Esophagus muscularis mucosa (tissue), 4 donors: ENCODE results near the gene TRAF1. TPM values are rescaled to one million over a fixed set of nuclear protein-coding genes. Genes with fewer than 3 reads are reported as not detected.

Source experiments
- DNase-seq: peaks from one replicate; pipeline ENCODE4 v3.0.0-alpha.2; 2017; ENCODE audit errors: extremely low spot score
- H3K27ac ChIP-seq, 4 donors: fragments of 200-600 bp; sonication (generic); replicated peaks in 1 of 4; 1 replicate in 3 of 4; 2 replicates in 1 of 4; pipeline ENCODE4 v1.5.1; 2016 to 2019; ENCODE audit warnings: mild to moderate bottlenecking in 1 of 4
- H3K27me3 ChIP-seq, 4 donors: fragments of 200-600 bp; sonication (generic); one replicate each; pipeline versions ENCODE4 v1.5.1 to v1.6.0; 2016 to 2019
- H3K36me3 ChIP-seq, 4 donors: fragments of 200-600 bp; sonication (generic); one replicate each; pipeline ENCODE4 v1.5.1; 2016 to 2019
- H3K4me1 ChIP-seq, 4 donors: fragments of 200-600 bp; sonication (generic); one replicate each; pipeline ENCODE4 v1.5.1; 2016 to 2019
- H3K4me3 ChIP-seq, 4 donors: fragments of 200-600 bp; sonication (generic); 1 replicate in 2 of 4; 2 replicates in 2 of 4; pipeline ENCODE4 v1.5.1; 2016 to 2019; ENCODE audit warnings: mild to moderate bottlenecking in 4 of 4, moderate library complexity in 1 of 4
- H3K9me3 ChIP-seq, 4 donors: fragments of 200-600 bp; sonication (generic); 1 replicate in 3 of 4; 2 replicates in 1 of 4; pipeline ENCODE4 v1.5.1; 2016 to 2019
- EP300 ChIP-seq: sonication (generic); formaldehyde crosslinking; IDR thresholded peaks from one replicate; pipeline ENCODE4 v1.6.1; 2017; ENCODE audit warnings: antibody characterized with exemption
- POLR2A ChIP-seq: fragments of 450-650 bp; IDR thresholded peaks from one replicate; pipeline ENCODE4 v1.6.1; 2017; ENCODE audit warnings: antibody characterized with exemption, moderate library complexity, mild to moderate bottlenecking, low read depth
- POLR2AphosphoS5 ChIP-seq, 2 donors: sonication (generic); formaldehyde crosslinking; IDR thresholded peaks; one replicate each; pipeline ENCODE4 v1.6.1; 2017; ENCODE audit warnings: antibody characterized with exemption in 2 of 2
- WGBS: methylation state at CpG from one replicate; pipeline ENCODE4 v1.1.5; 2018; 5-methylcytosine and 5-hydroxymethylcytosine counted together
- intact Hi-C: fragments of 100-400 bp; cut with DNase I; formaldehyde crosslinking; loops from one replicate; pipeline ENCODE4 v1.15.1; 2023
- total RNA-seq, 4 donors: library from RNA; depleted of rRNA; stranded (reverse); fragments of >200 nt; gene quantifications; one replicate each; pipeline versions ENCODE4 v1.1.0 to v1.2.1, GENCODE V29; 2016
- TF ChIP-seq, protein P1 (sequence below), 3 experiments: fragments of 200-600 bp in 2 of 3; fragments of 450-650 bp in 1 of 3; sonication (generic) in 2 of 3; IDR thresholded peaks; one replicate each; pipeline ENCODE4 v1.5.1; 2017 to 2019; ENCODE audit warnings: antibody characterized with exemption in 3 of 3, mild to moderate bottlenecking in 2 of 3, moderate library complexity in 1 of 3

Gene TRAF1
- total RNA-seq, 4 donors from 2014 or later, result 4.0 to 7.4 (median 5.5) TPM

DNA sequence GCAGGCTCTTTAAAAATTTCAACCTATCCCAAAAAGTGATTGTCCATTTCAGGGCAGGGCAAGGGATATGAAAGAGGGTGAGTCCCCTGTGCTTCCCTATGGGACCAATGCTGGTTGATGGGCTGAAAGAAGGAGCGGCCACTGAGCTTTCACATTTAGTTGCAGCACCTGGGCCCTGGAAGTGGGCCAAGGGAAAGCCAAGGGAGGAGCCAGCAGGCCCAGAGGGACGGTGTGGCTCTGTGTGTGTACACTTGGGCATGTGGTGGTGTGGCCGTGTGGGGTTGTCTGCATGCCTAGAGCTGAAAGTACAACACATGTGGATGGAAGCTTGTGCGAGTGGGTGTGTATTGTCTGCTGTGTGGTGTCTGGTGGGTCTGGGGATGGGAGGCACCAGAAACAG is 69.9 kb downstream of the TRAF1 start:
- TF ChIP-seq EP300, result no peak
- TF ChIP-seq, protein P1, sequence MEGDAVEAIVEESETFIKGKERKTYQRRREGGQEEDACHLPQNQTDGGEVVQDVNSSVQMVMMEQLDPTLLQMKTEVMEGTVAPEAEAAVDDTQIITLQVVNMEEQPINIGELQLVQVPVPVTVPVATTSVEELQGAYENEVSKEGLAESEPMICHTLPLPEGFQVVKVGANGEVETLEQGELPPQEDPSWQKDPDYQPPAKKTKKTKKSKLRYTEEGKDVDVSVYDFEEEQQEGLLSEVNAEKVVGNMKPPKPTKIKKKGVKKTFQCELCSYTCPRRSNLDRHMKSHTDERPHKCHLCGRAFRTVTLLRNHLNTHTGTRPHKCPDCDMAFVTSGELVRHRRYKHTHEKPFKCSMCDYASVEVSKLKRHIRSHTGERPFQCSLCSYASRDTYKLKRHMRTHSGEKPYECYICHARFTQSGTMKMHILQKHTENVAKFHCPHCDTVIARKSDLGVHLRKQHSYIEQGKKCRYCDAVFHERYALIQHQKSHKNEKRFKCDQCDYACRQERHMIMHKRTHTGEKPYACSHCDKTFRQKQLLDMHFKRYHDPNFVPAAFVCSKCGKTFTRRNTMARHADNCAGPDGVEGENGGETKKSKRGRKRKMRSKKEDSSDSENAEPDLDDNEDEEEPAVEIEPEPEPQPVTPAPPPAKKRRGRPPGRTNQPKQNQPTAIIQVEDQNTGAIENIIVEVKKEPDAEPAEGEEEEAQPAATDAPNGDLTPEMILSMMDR (IDR thresholded peaks at IDR 0.05), result no peak
- no peak for TF ChIP-seq POLR2AphosphoS5 (IDR thresholded peaks at IDR 0.05)
- TF ChIP-seq POLR2A, result no peak
- Histone ChIP-seq H3K4me1 (no peaks in the 10 kb centered on the region), H3K36me3 (peaks cover 32 to 74% (median 50%) of the 10 kb centered on the region in 4 donors), H3K4me3 (no peak overlapping the region), H3K27ac (no peak overlapping the region), H3K27me3 (no peaks in the 10 kb centered on the region), H3K9me3 (no peaks in the 10 kb centered on the region)
- DNase-seq, result no peak
- 79% methylated on average over 4 of the region's 4 CpGs for WGBS
- intact Hi-C loops, result no loop called here

DNA sequence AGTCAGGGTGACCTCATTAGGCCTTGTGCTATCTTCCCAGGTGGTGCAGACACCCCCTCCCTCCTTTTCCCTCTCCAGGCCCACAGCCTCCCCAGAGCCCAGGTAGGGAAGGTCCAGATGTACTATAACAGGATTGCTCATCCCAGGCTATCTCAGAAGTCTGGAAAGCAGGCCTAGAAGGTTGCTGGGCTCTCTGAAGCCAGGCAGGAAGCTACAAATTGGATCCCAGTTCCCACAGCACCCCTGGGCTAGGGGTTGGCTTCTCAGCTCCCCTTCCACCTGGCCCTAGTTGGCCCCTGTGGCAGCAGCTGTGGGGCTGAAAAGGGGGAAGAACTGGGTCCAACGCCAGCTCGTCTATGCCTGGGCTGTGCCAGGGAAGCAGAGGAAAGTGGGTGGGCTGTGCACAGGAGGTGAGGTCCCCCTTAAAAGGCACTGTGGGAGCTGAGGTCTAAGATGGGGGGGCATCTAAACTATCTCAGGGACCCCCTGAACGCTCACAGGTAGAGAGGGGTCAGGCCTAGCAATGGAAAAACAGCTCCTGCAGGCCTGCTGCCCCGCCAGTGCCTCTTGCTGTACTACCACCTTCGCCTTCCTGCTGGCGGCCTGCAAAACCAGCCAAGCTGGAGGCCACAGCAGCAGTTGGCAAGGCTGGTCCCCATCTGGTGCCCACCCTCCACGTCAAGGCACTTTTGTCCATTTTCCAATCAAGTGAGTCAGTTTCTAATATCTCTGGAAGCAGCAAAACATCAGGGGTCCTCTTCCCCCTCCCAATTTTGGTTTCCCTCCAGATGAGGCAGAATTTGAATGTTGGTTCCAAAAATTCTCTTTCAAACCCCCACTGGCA is 70.5 kb downstream of the TRAF1 start:
- Histone ChIP-seq H3K4me3 (no peak overlapping the region), H3K4me1 (no peaks in the 10 kb centered on the region), H3K36me3 (peaks cover 29 to 74% (median 43%) of the 10 kb centered on the region in 4 donors), H3K9me3 (no peaks in the 10 kb centered on the region), H3K27me3 (no peaks in the 10 kb centered on the region), H3K27ac (no peak overlapping the region)
- DNase-seq, result no peak
- WGBS, result 89% methylated on average over 6 of the region's 7 CpGs
- intact Hi-C loops, result no loop called here
- TF ChIP-seq EP300 (no peak), POLR2AphosphoS5 (IDR thresholded peaks at IDR 0.05) (no peak), POLR2A (no peak)
- TF ChIP-seq, protein P1 (IDR thresholded peaks at IDR 0.05), result no peak

DNA sequence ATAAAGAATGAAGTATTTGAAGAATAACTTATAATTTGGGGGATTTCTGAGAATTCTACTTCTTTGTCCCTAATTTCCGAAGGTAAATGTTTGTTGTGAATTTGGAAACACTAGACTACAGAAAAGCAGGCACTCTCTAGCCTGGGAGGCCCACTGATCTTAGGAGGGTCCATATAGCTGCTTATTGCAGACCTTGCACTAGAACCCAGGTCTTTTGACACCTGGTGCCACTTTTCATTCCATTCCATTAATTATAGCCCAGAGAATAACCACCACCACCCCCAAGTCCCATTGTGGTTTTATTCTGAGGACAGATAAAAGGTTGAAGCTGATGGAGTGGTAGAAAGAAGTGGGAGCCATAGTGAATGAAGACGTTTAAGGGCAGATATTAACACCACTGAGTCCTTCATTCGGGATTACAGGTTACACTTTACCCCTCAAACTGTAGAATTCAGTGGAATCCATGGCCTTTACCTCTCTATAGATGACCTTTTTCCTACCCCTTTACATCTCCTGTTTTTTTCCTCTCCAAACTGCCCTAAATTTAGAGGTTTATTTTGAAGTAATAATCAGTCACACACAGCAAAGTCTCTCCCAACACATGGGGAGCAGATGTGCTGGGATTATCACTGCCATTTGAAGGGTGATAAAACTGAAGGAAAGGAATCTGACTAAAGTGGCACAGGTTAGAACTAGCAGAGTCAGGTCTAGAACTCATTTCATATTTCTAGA is 71.8 kb downstream of the TRAF1 start:
- Histone ChIP-seq H3K4me1 (no peaks in the 10 kb centered on the region), H3K27ac (no peak overlapping the region), H3K9me3 (no peaks in the 10 kb centered on the region), H3K4me3 (no peak overlapping the region), H3K27me3 (no peaks in the 10 kb centered on the region), H3K36me3 (peaks cover 16 to 67% (median 30%) of the 10 kb centered on the region in 4 donors)
- intact Hi-C loops, result no loop called here
- 86% methylated on average over 3 of the region's 3 CpGs for WGBS
- no peak for DNase-seq
- TF ChIP-seq POLR2A, result no peak
- TF ChIP-seq, protein P1 (IDR thresholded peaks at IDR 0.05), result no peak
- TF ChIP-seq EP300, result no peak
- no peak for TF ChIP-seq POLR2AphosphoS5 (IDR thresholded peaks at IDR 0.05)

DNA sequence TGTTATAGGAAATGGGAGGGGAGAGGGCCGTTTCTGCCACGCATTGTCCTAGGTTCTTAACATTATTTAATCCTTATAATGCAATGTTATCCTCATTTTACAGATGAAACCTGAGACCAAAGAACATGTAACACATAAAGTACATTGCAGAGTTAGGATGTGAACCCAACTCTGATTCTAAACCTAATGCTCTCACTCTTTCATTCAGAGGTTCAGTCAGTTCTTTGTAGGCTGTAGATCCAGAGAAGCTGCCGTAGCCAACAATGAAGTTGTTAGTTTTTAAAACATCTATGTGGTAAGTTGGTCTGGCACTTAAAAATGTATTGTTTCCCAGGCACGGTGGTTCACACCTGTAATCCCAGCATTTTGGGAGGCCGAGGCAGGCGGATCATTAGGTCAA is 73.4 kb downstream of the TRAF1 start:
- no peaks in the 10 kb centered on the region for H3K4me1 ChIP-seq
- 84% methylated on average over 6 of the region's 6 CpGs for WGBS
- H3K27me3 ChIP-seq, result no peaks in the 10 kb centered on the region
- H3K27ac ChIP-seq, result no peak overlapping the region
- H3K36me3 ChIP-seq, result peaks cover 11 to 51% (median 20%) of the 10 kb centered on the region in 4 donors
- no peak overlapping the region for H3K4me3 ChIP-seq
- DNase-seq, result no peak
- no peak for TF ChIP-seq EP300
- TF ChIP-seq POLR2AphosphoS5 (IDR thresholded peaks at IDR 0.05), result no peak
- no peak for TF ChIP-seq POLR2A
- intact Hi-C loops, result no loop called here
- H3K9me3 ChIP-seq, result no peaks in the 10 kb centered on the region

Other genes starting within 250 kb of the TRAF1 start
- 10 to 100 TPM; 17.1 to 23.1 (median 18.9) TPM for gene MEGF9, start 212.3 kb downstream of the TRAF1 start, total RNA-seq
- 10 to 100 TPM; 36.9 to 55.9 (median 53.2) TPM for gene FBXW2, start 133.4 kb downstream of the TRAF1 start, total RNA-seq
- 10 to 100 TPM; 22.0 to 30.7 (median 25.8) TPM for gene PSMD5, start 83.9 kb downstream of the TRAF1 start, total RNA-seq
- 10 to 100 TPM; 36.4 to 57.7 (median 47.8) TPM for gene PHF19, start 49.6 kb downstream of the TRAF1 start, total RNA-seq
- 1 to 10 TPM; 3.6 to 6.6 (median 4.6) TPM for gene C5, start 123.5 kb upstream of the TRAF1 start, total RNA-seq
- gene CNTRL, start 148.2 kb upstream of the TRAF1 start, total RNA-seq, result 10 to 100 TPM in 2 of 4 donors, 1 to 10 TPM in 2; 7.8 to 14.1 (median 11.2) TPM